ENCODE results near the gene ARID1B. TPM values are rescaled to one million over a fixed set of nuclear protein-coding genes. Genes with fewer than 3 reads are reported as not detected.

The ARID1B gene
- total and polyA plus RNA-seq, 11 donors = 15.3 to 76.1 (median 40.7) TPM

DNA sequence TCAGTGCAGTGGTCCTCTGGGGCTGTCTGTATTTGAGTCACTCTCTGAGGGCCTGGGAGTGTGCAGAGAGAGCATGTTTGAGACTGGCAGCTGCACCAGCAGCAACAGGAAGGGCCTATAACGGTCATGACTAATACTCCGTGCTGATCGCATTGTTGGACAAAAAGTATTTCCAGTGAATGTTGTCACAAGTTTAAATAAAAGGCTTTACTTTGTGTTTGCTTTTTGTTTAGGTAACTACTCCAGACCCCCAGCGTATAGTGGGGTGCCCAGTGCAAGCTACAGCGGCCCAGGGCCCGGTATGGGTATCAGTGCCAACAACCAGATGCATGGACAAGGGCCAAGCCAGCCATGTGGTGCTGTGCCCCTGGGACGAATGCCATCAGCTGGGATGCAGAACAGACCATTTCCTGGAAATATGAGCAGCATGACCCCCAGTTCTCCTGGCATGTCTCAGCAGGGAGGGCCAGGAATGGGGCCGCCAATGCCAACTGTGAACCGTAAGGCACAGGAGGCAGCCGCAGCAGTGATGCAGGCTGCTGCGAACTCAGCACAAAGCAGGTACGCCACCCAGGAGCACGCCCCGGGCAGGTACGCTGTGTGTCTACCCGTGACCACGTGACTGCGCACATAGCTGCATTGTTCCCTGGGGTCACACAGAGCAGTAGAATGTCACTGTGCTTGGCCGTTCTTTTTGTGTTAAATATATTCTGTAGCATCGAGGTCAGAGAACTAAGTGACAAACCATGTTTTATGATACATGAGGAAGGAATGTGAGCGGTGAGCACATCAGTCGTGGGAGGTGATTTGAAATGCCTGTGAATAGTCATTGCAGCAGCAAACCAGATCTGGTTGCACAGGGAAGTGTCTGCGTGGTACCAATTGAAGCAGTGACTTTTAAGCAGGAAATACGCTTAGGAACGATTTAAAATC lies 371.5 kb downstream of the ARID1B start:
- H3K36me3 ChIP-seq = peaks cover 0 to 16% (median 6%) of the 10 kb centered on the region in 9 donors
- peaks cover 3 to 75% (median 61%) of the 10 kb centered on the region in 12 donors for H3K4me1 ChIP-seq
- no peak overlapping the region for H3K4me3 ChIP-seq
- ATAC-seq (peak; percentile 66 to 86 (median 79)), DNase-seq (peak; percentile 73 to 87 (median 80))
- intact Hi-C loops (cut with DNase I) = no loop called here
- H3K27me3 ChIP-seq = no peaks in the 10 kb centered on the region
- peak overlapping the region in 11 of 12 donors; percentile 5 to 74 (median 56) for H3K27ac ChIP-seq
- no peak for TF ChIP-seq POLR2A (IDR thresholded peaks at IDR 0.05)
- TF ChIP-seq, protein P1, sequence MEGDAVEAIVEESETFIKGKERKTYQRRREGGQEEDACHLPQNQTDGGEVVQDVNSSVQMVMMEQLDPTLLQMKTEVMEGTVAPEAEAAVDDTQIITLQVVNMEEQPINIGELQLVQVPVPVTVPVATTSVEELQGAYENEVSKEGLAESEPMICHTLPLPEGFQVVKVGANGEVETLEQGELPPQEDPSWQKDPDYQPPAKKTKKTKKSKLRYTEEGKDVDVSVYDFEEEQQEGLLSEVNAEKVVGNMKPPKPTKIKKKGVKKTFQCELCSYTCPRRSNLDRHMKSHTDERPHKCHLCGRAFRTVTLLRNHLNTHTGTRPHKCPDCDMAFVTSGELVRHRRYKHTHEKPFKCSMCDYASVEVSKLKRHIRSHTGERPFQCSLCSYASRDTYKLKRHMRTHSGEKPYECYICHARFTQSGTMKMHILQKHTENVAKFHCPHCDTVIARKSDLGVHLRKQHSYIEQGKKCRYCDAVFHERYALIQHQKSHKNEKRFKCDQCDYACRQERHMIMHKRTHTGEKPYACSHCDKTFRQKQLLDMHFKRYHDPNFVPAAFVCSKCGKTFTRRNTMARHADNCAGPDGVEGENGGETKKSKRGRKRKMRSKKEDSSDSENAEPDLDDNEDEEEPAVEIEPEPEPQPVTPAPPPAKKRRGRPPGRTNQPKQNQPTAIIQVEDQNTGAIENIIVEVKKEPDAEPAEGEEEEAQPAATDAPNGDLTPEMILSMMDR (IDR thresholded peaks at IDR 0.05) = no peak
- 52 to 59% (median 56%) methylated on average over 23 to 25 of the region's 25 CpGs for WGBS, 4 donors
- H3K9me3 ChIP-seq = no peaks in the 10 kb centered on the region

DNA sequence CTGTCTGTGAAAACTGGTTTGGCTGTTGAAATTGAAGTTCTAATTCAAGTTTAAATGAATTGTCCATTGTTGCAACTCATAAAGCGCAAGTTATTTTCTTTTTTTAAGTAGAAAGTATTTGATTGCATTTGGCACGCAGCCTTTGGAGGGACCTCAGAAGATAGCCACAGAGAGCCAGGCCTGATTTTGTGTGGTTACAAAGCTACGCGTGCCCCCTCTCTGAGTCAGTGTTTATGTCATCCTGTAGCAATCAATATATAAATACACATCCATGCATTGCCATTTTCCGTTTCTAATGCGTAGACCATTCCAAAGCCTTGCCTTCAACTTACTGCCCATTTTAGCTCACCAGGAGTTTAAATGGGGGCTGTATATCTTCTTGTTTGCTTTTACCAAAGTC lies 372.9 kb downstream of the ARID1B start:
- no peak for ATAC-seq
- no peak for DNase-seq
- no peak for TF ChIP-seq POLR2A (IDR thresholded peaks at IDR 0.05)
- TF ChIP-seq, protein P1 (IDR thresholded peaks at IDR 0.05) = no peak
- Histone ChIP-seq H3K4me3 (no peak overlapping the region), H3K27me3 (no peaks in the 10 kb centered on the region), H3K4me1 (peaks cover 0 to 61% (median 47%) of the 10 kb centered on the region in 12 donors), H3K9me3 (no peaks in the 10 kb centered on the region), H3K36me3 (peaks cover 0 to 27% (median 6%) of the 10 kb centered on the region in 9 donors), H3K27ac (peak overlapping the region in 4 of 12 donors; percentile 27 to 70 (median 60))
- WGBS, 4 donors = 89 to 96% (median 95%) methylated on average over 6 of the region's 6 CpGs
- intact Hi-C loops (cut with DNase I) = no loop called here

- WGBS, 4 donors = 52 to 57% (median 54%) methylated on average over 11 of the region's 11 CpGs
- Histone ChIP-seq H3K36me3 (peaks cover 0 to 27% (median 7%) of the 10 kb centered on the region in 9 donors), H3K9me3 (no peaks in the 10 kb centered on the region), H3K4me1 (peaks cover 0 to 51% (median 38%) of the 10 kb centered on the region in 12 donors), H3K4me3 (no peak overlapping the region), H3K27me3 (no peaks in the 10 kb centered on the region), H3K27ac (peak overlapping the region in 8 of 12 donors; percentile 2 to 70 (median 46))
- ATAC-seq = peak; percentile 56 to 82 (median 70)
- intact Hi-C loops (cut with DNase I) = no loop called here
- TF ChIP-seq, protein P1 (IDR thresholded peaks at IDR 0.05) = no peak
- no peak for TF ChIP-seq POLR2A (IDR thresholded peaks at IDR 0.05)
- DNase-seq = peak in 3 of 5 donors; percentile 40 to 63 (median 44)
Observed at GRCh38 chr6:157151029-157151428, 373.9 kb downstream of the ARID1B start.

DNA sequence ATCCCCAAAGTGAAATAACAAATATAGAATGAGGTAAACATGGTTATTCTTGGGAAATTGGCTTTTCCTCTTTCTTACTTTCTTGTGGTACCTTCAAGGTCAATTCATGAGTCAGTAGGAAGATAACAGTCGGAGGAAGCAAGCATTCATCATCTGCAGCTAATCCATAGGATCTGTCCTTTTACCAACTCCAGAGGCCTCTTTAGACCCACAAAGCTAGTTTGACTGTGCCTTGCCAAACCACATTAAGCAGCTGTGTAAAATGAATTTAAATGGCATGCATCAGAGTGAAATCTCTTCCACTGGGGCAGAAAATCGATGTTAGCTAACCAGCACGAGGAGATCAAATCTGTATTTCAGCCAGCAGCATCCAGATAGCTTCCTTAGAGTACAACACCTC lies 374.8 kb downstream of the ARID1B start:
- 70 to 79% (median 71%) methylated on average over 3 of the region's 3 CpGs for WGBS, 4 donors
- ATAC-seq = no peak
- Histone ChIP-seq H3K4me3 (no peak overlapping the region), H3K4me1 (peaks cover 0 to 46% (median 35%) of the 10 kb centered on the region in 12 donors), H3K27ac (peak overlapping the region in 3 of 12 donors; percentile 44 to 61 (median 59)), H3K9me3 (no peaks in the 10 kb centered on the region), H3K27me3 (no peaks in the 10 kb centered on the region), H3K36me3 (peaks cover 0 to 34% (median 12%) of the 10 kb centered on the region in 9 donors)
- no peak for DNase-seq
- no peak for TF ChIP-seq POLR2A (IDR thresholded peaks at IDR 0.05)
- TF ChIP-seq, protein P1 (IDR thresholded peaks at IDR 0.05) = no peak
- intact Hi-C loops (cut with DNase I) = no loop called here
